Uterus (tissue), 2 donors: ENCODE measurements around the gene SSH2.

Experiments used
- CTCF ChIP-seq, 4 experiments: fragments of 200-600 bp in 2 of 4; fragments of 450-650 bp in 2 of 4; sonication (generic) in 2 of 4; IDR thresholded peaks; one replicate each; pipeline ENCODE4 v1.5.1; 2016 to 2019; ENCODE audit warnings: antibody characterized with exemption in 4 of 4, mild to moderate bottlenecking in 2 of 4, moderate library complexity in 1 of 4
- POLR2A ChIP-seq, 2 donors: fragments of 450-650 bp; IDR thresholded peaks; one replicate each; pipeline ENCODE4 v1.6.1; 2016; ENCODE audit warnings: antibody characterized with exemption in 2 of 2, mild to moderate bottlenecking in 1 of 2, moderate library complexity in 1 of 2

GRCh38 chr17:29643817-29644160 is 286.2 kb downstream of the SSH2 start:
- TF ChIP-seq CTCF (IDR thresholded peaks at IDR 0.05) (no peak), POLR2A (IDR thresholded peaks at IDR 0.05) (no peak)
